GM23338 (cell line): ENCODE measurements around the gene SPECC1. TPM values are rescaled to one million over a fixed set of nuclear protein-coding genes. Genes with fewer than 3 reads are reported as not detected.

Experiments
- ATAC-seq: fragments of 200-7000 bp; cut with Tn5 transposase; 3 replicates; pipeline ENCODE4 v1.9.1; 2020
- DNase-seq: peaks from one replicate; pipeline ENCODE4 v3.0.0-alpha.2; 2015; ENCODE audit warnings: low spot score
- H2AFZ ChIP-seq: fragments of 200-600 bp; sonication (generic); 2 replicates; pipeline ENCODE4 v1.8.0; 2016; ENCODE audit warnings: antibody characterized with exemption, mild to moderate bottlenecking, moderate library complexity
- H3F3A ChIP-seq: fragments of 200-600 bp; sonication (generic); replicated peaks from 2 replicates; pipeline ENCODE4 v1.8.0; 2017; ENCODE audit warnings: antibody characterized with exemption, mixed run types, low read depth
- H3K27ac ChIP-seq: fragments of 200-600 bp; sonication (generic); 2 replicates; pipeline ENCODE4 v1.6.1; 2016; ENCODE audit warnings: low read depth
- H3K27me3 ChIP-seq: fragments of 200-600 bp; sonication (generic); 2 replicates; pipeline ENCODE4 v1.8.0; 2016; ENCODE audit warnings: mild to moderate bottlenecking, mixed run types, moderate library complexity; ENCODE audit not compliant: insufficient read depth
- H3K36me3 ChIP-seq: fragments of 200-600 bp; sonication (generic); 2 replicates; pipeline ENCODE4 v1.8.0; 2016; ENCODE audit warnings: mild to moderate bottlenecking; ENCODE audit not compliant: insufficient read depth
- H3K4me1 ChIP-seq: fragments of 200-600 bp; sonication (generic); 2 replicates; pipeline ENCODE4 v1.8.0; 2016; ENCODE audit warnings: mild to moderate bottlenecking, moderate library complexity; ENCODE audit not compliant: insufficient read depth
- H3K4me2 ChIP-seq: fragments of 200-600 bp; sonication (generic); 2 replicates; pipeline ENCODE4 v1.7.1; 2017; ENCODE audit warnings: mixed run types
- H3K4me3 ChIP-seq: fragments of 200-600 bp; sonication (generic); 2 replicates; pipeline ENCODE4 v1.6.1; 2016; ENCODE audit warnings: mixed run types
- H3K79me2 ChIP-seq: fragments of 200-600 bp; sonication (generic); replicated peaks from 2 replicates; pipeline ENCODE4 v1.8.0; 2017; ENCODE audit warnings: mild to moderate bottlenecking; ENCODE audit not compliant: insufficient read depth
- H3K9me2 ChIP-seq: fragments of 200-600 bp; sonication (generic); 2 replicates; pipeline ENCODE4 v1.8.0; 2017; ENCODE audit not compliant: insufficient read depth
- H4K20me1 ChIP-seq: fragments of 200-600 bp; sonication (generic); replicated peaks from 2 replicates; pipeline ENCODE4 v1.8.0; 2017; ENCODE audit warnings: mild to moderate bottlenecking; ENCODE audit not compliant: insufficient read depth
- H3K27ac Mint-ChIP-seq: 2 replicates; pipeline ENCODE4 v1.8.0; 2020; ENCODE audit warnings: inconsistent platforms, mild to moderate bottlenecking, moderate library complexity, mixed read lengths
- H3K27me3 Mint-ChIP-seq: 3 replicates; pipeline ENCODE4 v1.8.0; 2022; ENCODE audit warnings: low read depth, mild to moderate bottlenecking, moderate library complexity, mixed read lengths, inconsistent platforms; ENCODE audit not compliant: insufficient read depth, poor library complexity
- H3K36me3 Mint-ChIP-seq: 3 replicates; pipeline ENCODE4 v1.8.0; 2021; ENCODE audit warnings: low read depth, mild to moderate bottlenecking, inconsistent platforms, moderate library complexity, mixed read lengths
- H3K4me1 Mint-ChIP-seq: 3 replicates; pipeline ENCODE4 v1.8.0; 2020; ENCODE audit warnings: mild to moderate bottlenecking, inconsistent platforms, mixed read lengths
- H3K4me3 Mint-ChIP-seq: 3 replicates; pipeline ENCODE4 v1.8.0; 2021; ENCODE audit warnings: moderate library complexity, mild to moderate bottlenecking, inconsistent platforms, mixed read lengths
- H3K9me3 Mint-ChIP-seq: 3 replicates; pipeline ENCODE4 v1.8.0; 2020; ENCODE audit warnings: moderate library complexity, mild to moderate bottlenecking, inconsistent platforms, mixed read lengths
- CREB1 ChIP-seq: fragments of 250-450 bp; sonication (Bioruptor Pico); IDR thresholded peaks from 2 replicates; pipeline ENCODE4 v1.5.0; 2020; ENCODE audit warnings: low read depth, mild to moderate bottlenecking, moderate library complexity
- CTCF ChIP-seq, 2 experiments: fragments of 200-600 bp in 1 of 2; sonication (generic) in 1 of 2; conservative IDR thresholded peaks; 2 replicates each; pipeline versions ENCODE4 v1.5.1 to v1.6.1; 2016 to 2017; ENCODE audit warnings: antibody characterized with exemption in 2 of 2, low read depth in 2 of 2, mild to moderate bottlenecking in 2 of 2, moderate library complexity in 1 of 2
- ETS1 ChIP-seq: IDR thresholded peaks from 2 replicates; pipeline ENCODE4 v1.6.1; 2016; ENCODE audit warnings: antibody characterized with exemption
- EZH2phosphoT487 ChIP-seq: fragments of 200-600 bp; sonication (generic); IDR thresholded peaks from one replicate; pipeline ENCODE4 v1.8.1; 2018; ENCODE audit warnings: antibody characterized with exemption; ENCODE audit not compliant: unreplicated experiment
- JUNB ChIP-seq: IDR thresholded peaks from one replicate; pipeline ENCODE4 v1.6.1; 2016; ENCODE audit warnings: antibody characterized with exemption; ENCODE audit not compliant: unreplicated experiment
- NANOG ChIP-seq: IDR thresholded peaks from 2 replicates; pipeline ENCODE4 v1.6.1; 2016; ENCODE audit warnings: antibody characterized with exemption, borderline replicate concordance
- REST ChIP-seq: IDR thresholded peaks from one replicate; pipeline ENCODE4 v1.6.1; 2018; ENCODE audit warnings: antibody characterized with exemption; ENCODE audit not compliant: unreplicated experiment
- STAT1 ChIP-seq: IDR thresholded peaks from one replicate; pipeline ENCODE4 v1.6.1; 2016; ENCODE audit warnings: antibody characterized with exemption; ENCODE audit not compliant: unreplicated experiment
- ZNF331 ChIP-seq: fragments of 250-450 bp; sonication (Bioruptor Pico); IDR thresholded peaks from 2 replicates; pipeline ENCODE4 v1.5.0; 2020; ENCODE audit warnings: low read depth, mild to moderate bottlenecking, moderate library complexity
- polyA plus RNA-seq: library from polyadenylated mRNA; unstranded; fragments of >200 nt; fragmentation: Nextera tagmentation; extraction: Ambion mirVana; gene quantifications from 2 replicates; pipeline ENCODE4 v1.2.1, GENCODE V29; 2016
- total RNA-seq: library from RNA; depleted of rRNA; stranded (reverse); fragments of >200 nt; shearing (Covaris generic); gene quantifications from 2 replicates; pipeline ENCODE4 v1.2.3, GENCODE V29; 2014

The SPECC1 gene
- total and polyA plus RNA-seq, 2 experiments from 2014 or later, result 42.6 to 101 TPM

GRCh38 chr17:20010099-20010863 is 1.1 kb downstream of the SPECC1 start:
- peak overlapping the region; percentile 91 for H3K4me2 ChIP-seq
- peaks cover 7% of the 10 kb centered on the region for H3K27me3 Mint-ChIP-seq
- no peaks in the 10 kb centered on the region; the same call in 2 of the 3 replicates for H3K9me3 Mint-ChIP-seq
- peaks cover 14% of the 10 kb centered on the region for H3K4me1 Mint-ChIP-seq
- H4K20me1 ChIP-seq, result no peaks in the 10 kb centered on the region
- H2AFZ ChIP-seq, result peak overlapping the region; percentile 10
- no peaks in the 10 kb centered on the region for H3K9me2 ChIP-seq
- peak overlapping the region; percentile 84 for H3K4me3 Mint-ChIP-seq
- H3K27ac Mint-ChIP-seq, result no peak overlapping the region
- H3K36me3 ChIP-seq, result no peaks in the 10 kb centered on the region
- peaks cover 22% of the 10 kb centered on the region for H3K27me3 ChIP-seq
- H3F3A ChIP-seq, result 0 out of 2 replicates have a peak, but pooled peaks cover 3% of the 10 kb centered on the region
- H3K4me1 ChIP-seq, result peaks cover 6% of the 10 kb centered on the region; the same call in 1 of the 2 replicates
- TF ChIP-seq CTCF (conservative IDR thresholded peaks at IDR 0.05; ENCODE audit: low read depth in 2 of 2) (peak; percentile 31 to 49), ETS1 (no peak)
- no peaks in the 10 kb centered on the region for H3K36me3 Mint-ChIP-seq
- DNase-seq (peak; percentile 66), ATAC-seq (peak; percentile 15)
- peak overlapping the region; percentile 71 for H3K4me3 ChIP-seq
- H3K27ac ChIP-seq, result no peak overlapping the region
- no peaks in the 10 kb centered on the region; the same call in 1 of the 2 replicates for H3K79me2 ChIP-seq

- Histone ChIP-seq H3K27me3 (peaks cover 22% of the 10 kb centered on the region), H3K27ac (no peak overlapping the region), H3K4me2 (peak overlapping the region; percentile 91; the same call in 1 of the 2 replicates), H3K4me3 (peak overlapping the region; percentile 71), H3K4me1 (peaks cover 6% of the 10 kb centered on the region; the same call in 1 of the 2 replicates), H2AFZ (no peak overlapping the region), H3K9me2 (no peaks in the 10 kb centered on the region), H4K20me1 (no peaks in the 10 kb centered on the region), H3K79me2 (no peaks in the 10 kb centered on the region; the same call in 1 of the 2 replicates), H3K36me3 (no peaks in the 10 kb centered on the region), H3F3A (0 out of 2 replicates have a peak, but pooled peaks cover 3% of the 10 kb centered on the region)
- Mint-ChIP-seq H3K27ac (no peak overlapping the region), H3K36me3 (no peaks in the 10 kb centered on the region), H3K9me3 (no peaks in the 10 kb centered on the region; the same call in 2 of the 3 replicates), H3K27me3 (peaks cover 7% of the 10 kb centered on the region), H3K4me3 (peak overlapping the region; percentile 84), H3K4me1 (peaks cover 14% of the 10 kb centered on the region)
- ATAC-seq (no peak), DNase-seq (no peak)
- TF ChIP-seq NANOG, result no peak
- TF ChIP-seq CREB1 (CRISPR knock-in tag), result no peak
- no peak for TF ChIP-seq STAT1
- no peak for TF ChIP-seq REST
- TF ChIP-seq ZNF331 (CRISPR knock-in tag), result no peak
- no peak for TF ChIP-seq EZH2phosphoT487
- TF ChIP-seq JUNB, result no peak
These were observed 1.8 kb downstream of the SPECC1 start for GRCh38 chr17:20010936-20011335.
